T-cell (primary cell): ENCODE data around the gene NSD1. TPM values are rescaled to one million over a fixed set of nuclear protein-coding genes. Genes with fewer than 3 reads are reported as not detected.

Experiments
- ATAC-seq, 4 experiments: fragments of 200-7000 bp in 3 of 4; fragments of 150-1000 bp in 1 of 4; cut with Tn5 transposase; replicated peaks in 1 of 4; 1 replicate in 3 of 4; 2 replicates in 1 of 4; pipeline ENCODE4 v1.10.0; 2021; ENCODE audit warnings: moderate library complexity in 3 of 4, mild to moderate bottlenecking in 2 of 4, moderate number of reproducible peaks in 1 of 4
- CTCF ChIA-PET, 2 donors: fragments of 300-600 bp; sonication (Branson Sonifier 250); formaldehyde crosslinking; loops; one replicate each; lab custom pipeline; 2022; ENCODE audit warnings: antibody characterized with exemption in 2 of 2; lab: Charles Lee
- POLR2A ChIA-PET, 2 donors: fragments of 300-600 bp; sonication (Branson Sonifier 250); formaldehyde crosslinking; loops; one replicate each; lab custom pipeline; 2022; ENCODE audit warnings: antibody characterized with exemption in 2 of 2; lab: Charles Lee
- DNase-seq, 35 experiments: peaks; one replicate each; pipeline versions ENCODE4 v3.0.0 to v3.0.0-alpha.2; 2013 to 2023
- H3K27ac ChIP-seq: one replicate; pipeline ENCODE4 v1.5.1; 2013; ENCODE audit warnings: low read length
- H3K27me3 ChIP-seq, 2 experiments: replicated peaks in 1 of 2; 1 replicate in 1 of 2; 2 replicates in 1 of 2; pipeline versions ENCODE4 v1.6.1 to v1.7.0; 2013; ENCODE audit warnings: low read length in 1 of 2, mixed read lengths in 1 of 2; ENCODE audit not compliant: control insufficient read depth in 2 of 2, insufficient read depth in 2 of 2; ENCODE audit errors: extremely low read depth in 1 of 2
- H3K36me3 ChIP-seq, 2 donors: 1 replicate in 1 of 2; 2 replicates in 1 of 2; pipeline versions ENCODE4 v1.6.1 to v1.7.0; 2013; ENCODE audit warnings: low read length in 1 of 2; ENCODE audit not compliant: control insufficient read depth in 2 of 2, insufficient read depth in 1 of 2; ENCODE audit errors: extremely low read depth in 1 of 2
- H3K4me1 ChIP-seq, 2 experiments: 1 replicate in 1 of 2; 2 replicates in 1 of 2; pipeline versions ENCODE4 v1.6.1 to v1.7.0; 2013; ENCODE audit warnings: low read length in 2 of 2, mixed read lengths in 1 of 2; ENCODE audit not compliant: insufficient read depth in 2 of 2, control insufficient read depth in 1 of 2; ENCODE audit errors: extremely low read depth in 1 of 2
- H3K4me3 ChIP-seq, 2 donors: 1 replicate in 1 of 2; 2 replicates in 1 of 2; pipeline versions ENCODE4 v1.5.1 to v1.7.0; 2013; ENCODE audit warnings: mild to moderate bottlenecking in 2 of 2, low read length in 1 of 2, moderate library complexity in 1 of 2; ENCODE audit not compliant: control insufficient read depth in 1 of 2; ENCODE audit errors: extremely low read depth in 1 of 2
- H3K9me3 ChIP-seq: 2 replicates; pipeline ENCODE4 v1.7.0; 2013
- H3K27ac Mint-ChIP-seq, 2 donors: one replicate each; pipeline ENCODE4 v1.8.0; 2020 to 2021; ENCODE audit warnings: mild to moderate bottlenecking in 2 of 2, mixed read lengths in 2 of 2
- H3K27me3 Mint-ChIP-seq, 2 donors: one replicate each; pipeline ENCODE4 v1.8.0; 2021 to 2022; ENCODE audit warnings: mixed read lengths in 2 of 2
- H3K36me3 Mint-ChIP-seq: one replicate; pipeline ENCODE4 v1.8.0; 2021; ENCODE audit warnings: mixed read lengths
- H3K4me1 Mint-ChIP-seq, 3 donors: one replicate each; pipeline ENCODE4 v1.8.0; 2020 to 2022; ENCODE audit warnings: mixed read lengths in 3 of 3, mild to moderate bottlenecking in 1 of 3
- H3K4me3 Mint-ChIP-seq, 3 donors: one replicate each; pipeline ENCODE4 v1.8.0; 2020 to 2022; ENCODE audit warnings: mild to moderate bottlenecking in 3 of 3, mixed read lengths in 3 of 3, moderate library complexity in 3 of 3
- H3K9me3 Mint-ChIP-seq, 3 donors: one replicate each; pipeline ENCODE4 v1.8.0; 2020 to 2022; ENCODE audit warnings: mixed read lengths in 3 of 3
- WGBS: methylation state at CpG from one replicate; pipeline ENCODE4 v1.1.5; 2013; ENCODE audit warnings: missing lambda C conversion rate; ENCODE audit not compliant: insufficient coverage; 5-methylcytosine and 5-hydroxymethylcytosine counted together
- total RNA-seq, 35 experiments: library from RNA in 6 of 35; stranded (reverse) in 6 of 35; fragments of 120-200 nt in 1 of 35; gene quantifications; one replicate each; pipeline versions ENCODE4 v1.2.1 to v1.2.4 and lab custom pipeline; 2013 to 2026

Gene NSD1
- total RNA-seq, 5 donors from 2014 or later (not counting 1 experiment from before 2014, with no cell fraction given) = 89.5 to 113 (median 103) TPM

GRCh38 chr5:177264178-177264577 lies 130.6 kb downstream of the NSD1 start:
- Mint-ChIP-seq H3K27ac (no peak overlapping the region), H3K4me1 (no peaks in the 10 kb centered on the region), H3K9me3 (no peaks in the 10 kb centered on the region), H3K4me3 (no peak overlapping the region), H3K27me3 (no peaks in the 10 kb centered on the region), H3K36me3 (peaks cover 57% of the 10 kb centered on the region)
- Histone ChIP-seq H3K27me3 (no peaks in the 10 kb centered on the region), H3K9me3 (no peaks in the 10 kb centered on the region), H3K4me3 (no peak overlapping the region), H3K27ac (no peak overlapping the region), H3K36me3 (peaks cover 6 to 76% of the 10 kb centered on the region in 2 donors), H3K4me1 (no peaks in the 10 kb centered on the region)
- ATAC-seq (no peak), DNase-seq (no peak)
- WGBS = 100% methylated on average over 1 of the region's 1 CpG
- POLR2A ChIA-PET = no interaction called here
- CTCF ChIA-PET = interaction anchor here in 1 of 2 donors (0.6 to 1.7 kb wide), 3 partner anchors 151 to 1209 kb away, joined by 3 to 12 read pairs (median 3); no protein-coding TSS in a partner anchor

- H3K4me3 ChIP-seq = no peak overlapping the region
- no peak overlapping the region for H3K27ac ChIP-seq
- no peak for ATAC-seq
- H3K27ac Mint-ChIP-seq = no peak overlapping the region
- no peaks in the 10 kb centered on the region for H3K9me3 ChIP-seq
- no peak overlapping the region for H3K4me3 Mint-ChIP-seq
- no peak for DNase-seq
- WGBS = 98% methylated on average over 13 of the region's 16 CpGs
- no peaks in the 10 kb centered on the region for H3K27me3 Mint-ChIP-seq
- peaks cover 0 to 76% of the 10 kb centered on the region in 2 donors for H3K36me3 ChIP-seq
- ChIA-PET CTCF (no interaction called here), POLR2A (no interaction called here)
- H3K4me1 ChIP-seq = no peaks in the 10 kb centered on the region
- H3K27me3 ChIP-seq = no peaks in the 10 kb centered on the region
- peaks cover 59% of the 10 kb centered on the region for H3K36me3 Mint-ChIP-seq
- H3K4me1 Mint-ChIP-seq = peaks cover 0 to 2% (median 0%) of the 10 kb centered on the region in 3 donors
- no peaks in the 10 kb centered on the region for H3K9me3 Mint-ChIP-seq
These were observed 131.8 kb downstream of the NSD1 start for GRCh38 chr5:177265395-177265794.

- Histone ChIP-seq H3K36me3 (peaks cover 7 to 88% of the 10 kb centered on the region in 2 donors), H3K4me3 (no peak overlapping the region), H3K27me3 (no peaks in the 10 kb centered on the region), H3K4me1 (no peaks in the 10 kb centered on the region), H3K27ac (no peak overlapping the region), H3K9me3 (no peaks in the 10 kb centered on the region)
- ATAC-seq (no peak), DNase-seq (no peak)
- CTCF ChIA-PET = no interaction called here
- WGBS = no CpG with 5 or more reads among the region's 7 CpGs
- Mint-ChIP-seq H3K9me3 (no peaks in the 10 kb centered on the region), H3K36me3 (peaks cover 57% of the 10 kb centered on the region), H3K27ac (no peak overlapping the region), H3K4me3 (no peak overlapping the region), H3K27me3 (no peaks in the 10 kb centered on the region), H3K4me1 (peaks cover 0 to 7% (median 0%) of the 10 kb centered on the region in 3 donors)
- POLR2A ChIA-PET = interaction anchor here in 1 of 2 donors (1.2 kb wide), 1 partner anchor 10 kb away, joined by 5 read pairs; no protein-coding TSS in a partner anchor
These were observed 135.8 kb downstream of the NSD1 start for GRCh38 chr5:177269232-177269895.

GRCh38 chr5:177269976-177270375 lies 136.4 kb downstream of the NSD1 start:
- Histone ChIP-seq H3K36me3 (peaks cover 9 to 87% of the 10 kb centered on the region in 2 donors), H3K27ac (no peak overlapping the region), H3K4me3 (no peak overlapping the region), H3K4me1 (no peaks in the 10 kb centered on the region), H3K27me3 (no peaks in the 10 kb centered on the region), H3K9me3 (no peaks in the 10 kb centered on the region)
- no CpG with 5 or more reads among the region's 3 CpGs for WGBS
- no peak overlapping the region for H3K27ac Mint-ChIP-seq
- peaks cover 0 to 7% (median 0%) of the 10 kb centered on the region in 3 donors for H3K4me1 Mint-ChIP-seq
- CTCF ChIA-PET = interaction anchor here in 1 of 2 donors (0.9 kb wide), 1 partner anchor 198 kb away, joined by 4 read pairs; no protein-coding TSS in a partner anchor
- H3K36me3 Mint-ChIP-seq = peaks cover 54% of the 10 kb centered on the region
- ATAC-seq (no peak), DNase-seq (no peak)
- no peaks in the 10 kb centered on the region for H3K9me3 Mint-ChIP-seq
- H3K4me3 Mint-ChIP-seq = no peak overlapping the region
- no peaks in the 10 kb centered on the region for H3K27me3 Mint-ChIP-seq
- POLR2A ChIA-PET = interaction anchor here in 1 of 2 donors (0.8 to 1.2 kb wide), 2 partner anchors 9 to 13 kb away, joined by 4 to 5 read pairs; no protein-coding TSS in a partner anchor

GRCh38 chr5:177270653-177271052 lies 137.1 kb downstream of the NSD1 start:
- Mint-ChIP-seq H3K4me3 (no peak overlapping the region), H3K27me3 (no peaks in the 10 kb centered on the region), H3K9me3 (no peaks in the 10 kb centered on the region), H3K36me3 (peaks cover 56% of the 10 kb centered on the region), H3K27ac (no peak overlapping the region), H3K4me1 (peaks cover 0 to 7% (median 0%) of the 10 kb centered on the region in 3 donors)
- no peak for ATAC-seq
- POLR2A ChIA-PET = interaction anchor here in 1 of 2 donors (0.6 to 0.8 kb wide), 2 partner anchors 12 to 184 kb away, joined by 3 to 4 read pairs; partner anchors contain the start of gene FGFR4
- CTCF ChIA-PET = interaction anchor here in 1 of 2 donors (0.9 kb wide), 1 partner anchor 199 kb away, joined by 4 read pairs; no protein-coding TSS in a partner anchor
- no peak for DNase-seq
- Histone ChIP-seq H3K36me3 (peaks cover 13 to 83% of the 10 kb centered on the region in 2 donors), H3K4me3 (no peak overlapping the region), H3K4me1 (no peaks in the 10 kb centered on the region), H3K27ac (no peak overlapping the region), H3K9me3 (no peaks in the 10 kb centered on the region), H3K27me3 (no peaks in the 10 kb centered on the region)
- 94% methylated on average over 3 of the region's 3 CpGs for WGBS

GRCh38 chr5:177271113-177271512 lies 137.5 kb downstream of the NSD1 start:
- H3K4me3 ChIP-seq = no peak overlapping the region
- Mint-ChIP-seq H3K27me3 (no peaks in the 10 kb centered on the region), H3K36me3 (peaks cover 52% of the 10 kb centered on the region), H3K4me1 (peaks cover 0 to 7% (median 0%) of the 10 kb centered on the region in 3 donors), H3K9me3 (no peaks in the 10 kb centered on the region), H3K4me3 (no peak overlapping the region), H3K27ac (peak overlapping the region in 1 of 2 donors; percentile 28)
- no peaks in the 10 kb centered on the region for H3K4me1 ChIP-seq
- DNase-seq = no peak
- CTCF ChIA-PET = no interaction called here
- peaks cover 16 to 83% of the 10 kb centered on the region in 2 donors for H3K36me3 ChIP-seq
- no peaks in the 10 kb centered on the region for H3K9me3 ChIP-seq
- ATAC-seq = no peak
- WGBS = 100% methylated on average over 3 of the region's 4 CpGs
- POLR2A ChIA-PET = interaction anchor here in 1 of 2 donors (0.6 kb wide), 1 partner anchor 184 kb away, joined by 3 read pairs; the partner anchor contains the start of gene FGFR4
- no peak overlapping the region for H3K27ac ChIP-seq
- no peaks in the 10 kb centered on the region for H3K27me3 ChIP-seq
